Measurements from ENCODE around the gene KLK5.
"Not testable (repeated sequence)": the region's sequence is repeated elsewhere in the genome, so short reads cannot be mapped to it uniquely, and the experiment has no call there.

Gene KLK5

DNA sequence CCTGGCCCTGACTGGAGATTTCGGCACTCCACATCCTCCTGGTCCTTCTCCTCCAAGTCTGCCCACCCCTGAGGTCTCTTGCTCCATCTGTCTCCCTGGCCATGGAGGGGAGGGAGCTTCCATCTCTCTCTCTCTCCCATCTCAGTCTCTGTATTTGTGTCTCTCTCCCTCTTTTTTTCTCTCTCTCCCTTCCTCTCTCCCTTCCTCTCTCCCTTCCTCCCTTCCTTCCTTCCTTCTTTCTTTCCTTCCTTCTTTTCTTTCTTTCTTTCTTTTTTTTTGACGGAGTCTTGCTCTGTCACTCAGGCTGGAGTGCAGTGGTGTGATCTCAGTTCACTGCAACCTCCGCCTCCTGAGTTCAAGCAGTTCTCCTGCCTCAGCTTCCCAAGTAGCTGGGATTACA is 17.0 kb upstream of the KLK5 start:
- not testable (repeated sequence) for DNase-seq (ENCODE audit: low read depth in 1 of 2, low spot score in 1 of 2)

DNA sequence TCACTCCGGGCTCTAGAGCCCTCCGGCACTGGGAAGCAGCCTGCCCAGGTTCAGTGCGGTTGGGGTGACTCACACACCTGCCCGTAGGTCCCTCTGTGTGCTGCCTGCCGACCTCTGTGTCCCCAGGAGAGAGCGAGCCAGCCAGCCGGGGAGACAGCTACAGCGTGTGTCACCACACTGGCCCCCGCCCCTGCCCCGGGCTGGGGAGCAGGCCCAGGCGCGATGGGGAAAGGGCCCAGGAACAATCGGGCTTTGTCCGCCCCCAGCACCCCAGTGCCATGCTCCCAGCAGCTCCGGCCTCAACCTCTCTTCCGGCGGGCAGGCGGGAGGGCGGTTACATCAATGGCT is 16.5 kb upstream of the KLK5 start, which contains the start of gene KLK6:
TSS of gene KLK6 (minus strand) at position 179 of the 348 bp plus-strand sequence. CDS start 1,487 bp downstream, outside the sequence.
- DNase-seq (ENCODE audit: low read depth in 1 of 2, low spot score in 1 of 2) = no peak

DNA sequence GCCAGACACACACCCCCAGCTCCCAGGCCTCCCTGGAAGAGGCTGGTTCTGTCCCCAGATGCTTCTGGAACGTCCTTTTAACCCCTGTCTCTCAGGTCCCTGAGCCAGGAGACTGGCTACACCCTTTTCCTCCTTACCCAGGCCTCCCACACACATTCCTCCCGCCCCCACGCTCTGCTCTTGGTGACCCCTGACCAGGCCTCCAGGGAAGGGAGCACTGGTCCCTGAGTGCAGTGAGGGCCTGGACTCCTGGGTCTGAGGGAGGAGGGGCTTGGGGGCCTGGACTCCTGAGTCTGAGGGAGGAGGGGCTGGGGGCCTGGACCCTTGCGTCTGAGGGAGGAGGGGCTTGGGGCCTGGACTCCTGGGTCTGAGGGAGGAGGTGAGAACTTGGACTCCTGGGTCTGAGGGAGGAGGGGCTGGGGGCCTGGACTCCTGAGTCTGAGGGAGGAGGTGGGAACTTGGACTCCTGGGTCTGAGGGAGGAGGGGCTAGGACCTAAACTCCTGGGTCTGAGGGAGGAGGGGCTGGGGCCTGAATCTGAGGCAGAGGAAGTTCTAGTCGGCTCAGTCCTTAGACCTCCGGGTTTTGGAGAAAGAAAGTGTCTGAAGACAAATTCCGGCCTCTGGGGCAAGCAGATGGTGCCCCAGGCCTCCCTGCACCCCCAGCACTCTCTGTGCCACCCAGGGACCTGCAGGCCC is 16.0 kb upstream of the KLK5 start:
- DNase-seq (ENCODE audit: low read depth in 1 of 2, low spot score in 1 of 2) = no peak

DNA sequence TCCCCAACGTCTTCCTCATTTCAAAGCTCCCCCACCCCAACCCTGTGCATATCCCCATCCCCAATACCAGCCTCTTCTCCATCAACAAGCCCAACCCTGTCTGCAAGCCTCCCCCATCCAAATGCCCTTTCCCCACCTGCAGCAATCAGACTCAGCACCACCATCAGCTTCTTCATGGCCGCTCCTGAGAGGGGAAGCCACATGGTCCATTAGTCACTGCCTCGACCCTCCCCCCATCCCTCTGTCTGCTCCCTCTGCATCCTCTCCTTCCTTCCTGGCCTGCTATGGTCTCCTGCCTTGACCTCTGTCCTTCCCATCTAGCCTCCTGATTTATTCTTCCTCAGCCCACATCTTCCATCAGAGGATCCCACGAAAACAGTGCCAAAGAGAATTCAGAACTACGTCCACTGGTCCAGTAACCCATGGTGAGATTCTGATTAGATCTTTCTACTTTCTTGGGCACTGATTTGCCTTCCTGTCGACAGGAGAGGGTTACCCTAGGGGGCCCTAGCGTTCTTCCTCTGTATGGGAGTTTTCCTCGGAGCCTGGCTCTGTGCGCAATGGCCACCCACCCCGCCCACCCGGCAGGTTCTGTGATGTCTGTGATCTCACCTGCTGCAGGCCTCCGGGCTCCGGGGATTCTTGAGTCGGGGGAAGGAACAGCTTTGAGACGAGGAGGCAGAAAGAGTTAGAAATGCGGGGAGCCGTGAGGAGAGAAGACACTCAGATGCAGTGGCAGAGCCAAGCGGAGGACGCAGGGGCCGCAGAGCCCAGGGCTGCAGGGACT is 15.3 kb upstream of the KLK5 start:
- no peak for DNase-seq (ENCODE audit: low read depth in 1 of 2, low spot score in 1 of 2)

DNA sequence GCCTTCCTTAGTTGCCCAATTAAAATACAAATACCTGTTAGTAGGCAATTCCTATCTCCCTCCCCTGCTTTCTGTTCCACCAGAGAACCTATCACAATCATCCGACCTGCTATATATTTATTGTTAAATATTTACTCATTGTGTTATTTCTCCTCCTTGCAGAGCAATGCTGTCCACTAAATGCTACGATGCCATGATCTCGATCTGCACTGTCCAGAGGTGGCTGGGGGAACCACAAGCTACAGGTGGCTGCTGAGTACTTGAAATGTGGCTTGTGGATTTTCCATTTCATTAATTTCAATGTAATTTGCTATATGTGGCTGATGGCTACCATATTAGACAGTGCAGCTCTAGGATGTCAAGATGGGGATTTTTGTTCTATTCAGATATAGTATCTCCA is 11.4 kb upstream of the KLK5 start:
- DNase-seq (ENCODE audit: low read depth in 1 of 2, low spot score in 1 of 2) = no peak

DNA sequence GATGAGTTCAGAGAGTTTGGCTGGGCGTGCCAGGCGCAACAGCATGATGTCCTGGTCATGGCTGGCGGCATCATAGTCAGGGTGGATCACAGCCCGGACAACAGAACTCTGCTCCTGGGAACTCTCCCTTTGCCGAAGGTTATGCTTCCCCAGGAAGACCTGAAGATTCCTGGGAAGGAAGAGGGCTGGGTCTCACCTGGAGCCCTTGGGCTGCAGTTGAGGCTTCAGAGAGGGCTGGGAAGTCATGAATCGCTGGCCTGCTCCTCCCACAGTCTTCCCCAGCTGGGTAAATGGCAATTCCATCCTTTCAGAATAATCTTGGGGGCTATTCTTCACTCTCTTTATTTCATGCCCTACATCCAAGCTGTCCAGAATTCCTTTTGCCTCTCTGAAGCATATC is 10.5 kb upstream of the KLK5 start:
- DNase-seq (ENCODE audit: low read depth in 1 of 2, low spot score in 1 of 2) = no peak

DNA sequence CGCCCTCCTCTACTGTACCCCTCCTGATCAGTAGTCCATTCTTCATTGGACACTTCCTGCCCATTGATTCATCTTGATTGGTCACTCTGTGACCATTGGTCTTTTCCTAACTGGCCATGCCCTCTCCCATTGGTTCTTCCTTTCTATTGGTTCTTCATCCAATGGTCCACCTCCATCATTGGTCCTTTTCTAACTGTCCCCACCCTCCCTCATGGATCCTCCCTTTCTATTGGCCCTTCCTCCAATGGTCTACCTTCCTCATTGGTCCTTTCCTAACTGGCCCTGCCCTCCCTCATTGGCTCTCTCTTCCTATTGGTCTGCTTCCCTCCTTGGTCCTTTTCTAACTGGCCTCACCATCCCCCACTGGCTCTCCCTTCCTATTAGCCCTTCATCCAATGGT is 9.4 kb upstream of the KLK5 start:
- DNase-seq (ENCODE audit: low read depth in 1 of 2, low spot score in 1 of 2) = no peak

DNA sequence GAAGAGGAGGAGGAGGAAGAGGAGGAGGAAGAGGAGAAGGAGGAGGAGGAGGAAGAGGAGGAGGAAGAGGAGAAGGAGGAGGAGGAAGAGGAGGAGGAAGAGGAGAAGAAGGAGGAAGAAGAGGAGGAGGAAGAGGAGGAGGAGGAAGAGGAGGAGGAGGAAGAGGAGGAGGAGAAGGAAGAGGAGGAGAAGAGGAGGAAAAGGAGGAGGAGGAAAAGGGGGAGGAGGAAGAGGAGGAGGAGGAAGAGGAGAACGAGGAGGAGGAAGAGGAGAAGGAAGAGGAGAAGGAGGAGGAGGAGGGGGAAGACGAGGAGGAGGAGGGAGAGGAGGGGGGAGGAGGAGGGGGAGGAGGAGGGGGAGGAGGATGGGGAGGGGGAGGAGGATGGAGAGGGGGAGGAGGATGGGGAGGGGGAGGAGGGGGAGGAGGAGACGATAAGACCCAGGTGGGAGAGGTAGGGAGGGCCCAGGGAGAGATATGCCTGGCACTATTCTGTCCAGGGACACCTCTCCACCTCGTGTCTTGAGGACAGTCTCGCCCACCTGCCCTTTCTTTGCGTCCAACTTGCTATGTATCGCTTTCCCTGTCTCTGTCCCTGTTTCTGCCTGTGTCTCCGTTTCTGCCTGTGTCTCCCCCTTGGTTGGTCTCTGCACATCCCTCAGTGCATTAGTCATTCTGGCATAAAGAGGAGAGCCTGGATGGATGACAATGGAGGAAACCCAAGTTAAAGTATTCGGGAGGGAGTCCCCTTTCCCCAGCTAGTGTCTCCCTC is 7.1 kb upstream of the KLK5 start:
- DNase-seq (ENCODE audit: low read depth in 1 of 2, low spot score in 1 of 2) = no peak

DNA sequence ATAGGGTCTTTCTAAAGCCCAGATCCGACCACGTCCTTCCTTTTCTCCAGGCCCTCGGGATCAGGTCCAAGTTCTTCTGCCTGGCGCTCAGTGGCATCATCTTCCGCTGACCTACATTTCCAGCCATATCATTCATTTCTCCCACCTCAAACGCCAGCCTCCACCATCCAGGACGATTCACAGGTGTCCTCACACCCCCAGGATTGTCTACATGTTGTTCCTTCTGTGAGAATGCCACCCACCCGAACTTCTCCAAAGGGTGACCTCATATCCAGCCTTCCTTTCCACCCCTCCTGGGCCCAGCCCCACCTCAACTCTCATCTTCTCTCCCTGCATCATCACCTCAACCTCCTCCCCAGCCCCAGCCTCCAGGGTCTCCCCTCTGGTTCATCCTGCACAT is 4.7 kb upstream of the KLK5 start:
- DNase-seq (ENCODE audit: low read depth in 1 of 2, low spot score in 1 of 2) = no peak

DNA sequence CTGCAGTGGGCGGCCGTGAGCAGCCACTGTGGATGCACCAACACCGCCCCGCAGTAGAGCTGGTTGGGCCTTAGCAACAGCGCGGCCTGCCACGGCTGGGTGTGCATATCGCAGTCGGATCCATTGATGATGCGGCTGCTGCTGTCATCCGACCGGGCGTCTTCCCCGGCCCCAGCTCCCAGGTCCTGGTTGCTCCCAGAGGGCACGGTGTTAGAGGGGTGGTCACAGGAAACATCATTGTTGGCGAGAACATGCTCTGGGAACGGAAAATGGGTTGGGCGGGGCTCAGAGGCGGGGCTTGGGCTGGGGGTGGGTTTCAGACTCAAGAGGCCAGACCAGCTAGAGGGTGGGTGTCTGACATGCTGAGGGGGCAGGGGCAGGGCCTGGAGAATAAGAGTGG is 3.0 kb downstream of the KLK5 start:
- DNase-seq (ENCODE audit: low read depth in 1 of 2, low spot score in 1 of 2) = no peak

DNA sequence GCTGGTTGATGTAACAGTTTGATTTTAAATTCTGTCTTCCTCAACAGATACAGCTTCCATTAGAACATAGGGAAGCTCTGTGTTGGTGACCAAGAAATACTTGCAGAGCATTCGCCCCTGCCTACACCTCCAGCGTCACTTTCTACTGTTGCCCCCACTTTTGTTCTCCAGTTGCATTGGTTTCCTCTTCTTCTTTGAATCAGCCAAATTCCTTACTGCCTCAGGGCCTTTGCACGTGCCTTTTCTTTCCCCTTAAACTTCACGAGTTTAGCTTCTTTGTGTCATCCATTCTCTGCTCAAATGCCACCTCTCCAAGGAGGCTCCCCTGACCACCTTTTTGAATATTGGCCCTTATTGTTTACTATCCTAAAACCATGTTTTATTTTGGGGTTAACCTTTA is 5.7 kb downstream of the KLK5 start:
- no peak for DNase-seq (ENCODE audit: low read depth in 1 of 2, low spot score in 1 of 2)

DNA sequence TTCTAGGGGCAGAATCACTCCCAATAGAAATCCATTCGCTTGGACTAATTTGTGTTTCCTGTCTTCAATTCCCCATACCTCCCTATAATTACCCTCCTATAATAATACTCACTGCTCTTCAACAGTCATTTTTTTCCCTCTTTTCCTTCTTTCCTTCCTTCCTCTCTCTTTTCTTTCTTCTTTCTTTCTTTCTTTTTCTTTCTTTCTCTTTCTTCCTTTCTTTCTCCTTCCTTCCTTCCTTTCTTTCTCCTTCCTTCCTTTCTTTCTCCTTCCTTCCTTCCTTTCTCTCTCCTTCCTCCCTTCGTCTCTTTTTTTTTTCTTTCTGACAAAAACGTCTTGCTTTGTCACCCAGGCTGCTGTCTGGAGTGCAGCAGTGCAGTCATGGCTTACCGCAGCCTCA is 8.0 kb downstream of the KLK5 start:
- DNase-seq (ENCODE audit: low read depth in 1 of 2, low spot score in 1 of 2) = no peak

DNA sequence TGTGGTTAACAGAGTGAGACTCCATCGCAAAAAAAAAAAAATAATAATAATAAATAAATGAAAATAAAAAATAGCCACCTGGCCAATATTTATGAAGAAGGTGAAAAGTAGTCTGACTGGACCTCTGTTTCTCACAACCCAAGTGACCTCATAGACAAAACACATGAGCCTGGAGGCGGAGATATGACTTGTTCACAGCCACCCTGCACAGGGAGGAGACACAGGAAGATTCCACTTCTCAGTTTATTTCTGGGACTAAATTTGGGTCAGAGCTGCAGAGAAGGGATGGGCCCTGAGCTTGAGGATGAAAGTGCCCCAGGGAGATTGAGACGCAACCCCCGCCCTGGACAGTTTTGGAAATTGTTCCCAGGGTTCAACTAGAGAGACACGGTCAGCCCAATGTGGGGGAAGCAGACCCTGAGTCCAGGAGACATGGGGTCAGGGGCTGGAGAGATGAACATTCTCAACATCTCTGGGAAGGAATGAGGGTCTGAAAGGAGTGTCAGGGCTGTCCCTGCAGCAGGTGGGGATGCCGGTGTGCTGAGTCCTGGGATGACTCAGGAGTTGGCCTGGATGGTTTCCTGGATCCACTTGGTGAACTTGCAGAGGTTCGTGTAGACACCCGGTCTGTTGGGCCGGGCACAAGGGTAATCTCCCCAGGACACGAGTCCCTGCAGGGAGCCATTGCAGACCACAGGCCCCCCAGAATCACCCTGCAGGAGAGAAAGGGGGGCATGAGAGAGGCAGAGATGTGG is 9.6 kb downstream of the KLK5 start:
- DNase-seq (ENCODE audit: low read depth in 1 of 2, low spot score in 1 of 2) = no peak

DNA sequence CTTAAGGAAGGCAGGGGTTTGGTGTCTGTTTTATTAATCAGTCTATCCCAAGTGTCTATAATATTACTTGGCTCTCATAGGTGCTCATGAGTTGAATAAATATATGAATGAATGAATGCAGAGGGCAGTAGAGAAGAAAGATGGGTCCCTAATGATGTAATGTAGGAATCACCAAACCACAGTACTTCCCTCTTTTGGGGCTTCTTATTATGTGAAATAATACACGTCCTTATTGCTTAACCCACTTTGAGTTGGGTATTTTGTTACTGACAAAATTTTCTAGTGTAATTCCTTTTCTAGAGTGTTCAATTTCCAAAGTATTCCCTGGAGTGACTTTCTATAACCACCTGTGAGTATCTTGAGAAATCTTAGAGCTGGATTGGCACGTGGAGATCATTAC is 13.2 kb downstream of the KLK5 start:
- DNase-seq (ENCODE audit: low read depth in 1 of 2, low spot score in 1 of 2) = no peak

DNA sequence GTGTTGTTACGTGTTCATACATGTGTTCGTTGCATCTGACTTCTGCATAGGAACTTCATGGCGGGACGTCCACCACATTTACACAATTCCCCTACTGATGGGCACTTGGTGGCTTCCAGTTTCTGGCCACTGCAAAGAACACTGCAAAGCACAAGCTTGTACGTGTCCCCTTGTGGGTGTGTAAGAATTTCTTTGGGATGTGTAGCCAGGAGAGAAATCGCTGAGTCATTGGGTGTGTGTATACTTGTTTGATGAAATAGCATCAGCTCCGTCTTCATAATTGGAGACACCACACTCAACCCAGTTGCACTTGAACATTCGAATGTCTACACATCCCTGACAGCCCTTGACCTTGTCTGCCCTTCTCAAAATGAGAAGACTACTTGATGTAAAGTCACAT is 19.2 kb downstream of the KLK5 start:
- DNase-seq (ENCODE audit: low read depth in 1 of 2, low spot score in 1 of 2) = no peak

DNA sequence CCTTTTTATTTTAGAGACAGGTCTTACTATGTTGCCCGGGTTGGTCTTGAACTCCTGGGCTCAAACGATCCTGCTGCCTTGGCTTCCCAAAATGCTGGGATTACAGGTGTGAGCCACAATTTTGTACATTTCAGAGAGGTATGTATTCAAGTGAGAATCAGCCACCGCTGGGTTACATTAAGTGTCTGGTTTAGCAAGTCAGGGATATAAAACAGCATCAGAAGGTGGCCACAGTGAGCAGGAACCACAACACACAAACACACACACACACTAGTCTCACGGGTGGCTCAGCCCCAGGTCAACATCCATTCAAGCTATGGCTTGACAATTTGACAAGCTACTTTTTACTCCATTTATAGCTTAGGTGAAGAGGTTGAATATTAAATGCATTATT is 20.2 kb downstream of the KLK5 start:
- DNase-seq (ENCODE audit: low read depth in 1 of 2, low spot score in 1 of 2) = no peak

DNA sequence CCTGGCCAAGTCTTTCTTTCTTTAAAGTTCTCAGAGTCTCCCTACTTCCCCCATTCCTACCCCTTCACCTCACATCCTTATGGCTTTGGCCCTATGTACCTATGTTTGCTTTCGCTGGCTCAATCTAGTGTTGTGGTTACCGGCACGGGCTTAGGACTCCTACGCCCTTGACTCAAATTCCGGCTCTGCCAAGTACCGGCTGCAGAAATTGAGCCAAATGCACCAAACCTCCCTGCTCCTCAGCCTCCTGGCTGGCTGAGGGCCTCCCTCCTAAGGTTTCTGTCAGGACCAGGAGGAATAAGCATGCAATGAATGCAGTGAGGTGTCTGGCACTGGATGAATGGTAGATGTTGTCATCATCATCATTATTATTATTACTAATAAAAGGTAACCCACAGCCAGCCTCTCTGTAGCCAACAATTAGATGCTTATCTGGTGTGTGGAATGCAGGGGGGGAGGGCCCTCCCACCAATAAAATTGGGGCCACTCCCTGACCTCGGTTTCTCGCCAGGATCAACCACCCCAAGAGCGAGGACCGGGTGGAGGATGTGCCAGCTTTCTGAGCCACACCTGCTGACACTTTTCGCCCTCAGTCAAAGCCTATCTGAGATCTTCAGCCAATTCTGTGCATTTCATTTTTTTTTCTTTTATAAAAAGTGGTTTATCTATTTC is 20.7 kb downstream of the KLK5 start:
- no peak for DNase-seq (ENCODE audit: low read depth in 1 of 2, low spot score in 1 of 2)

DNA sequence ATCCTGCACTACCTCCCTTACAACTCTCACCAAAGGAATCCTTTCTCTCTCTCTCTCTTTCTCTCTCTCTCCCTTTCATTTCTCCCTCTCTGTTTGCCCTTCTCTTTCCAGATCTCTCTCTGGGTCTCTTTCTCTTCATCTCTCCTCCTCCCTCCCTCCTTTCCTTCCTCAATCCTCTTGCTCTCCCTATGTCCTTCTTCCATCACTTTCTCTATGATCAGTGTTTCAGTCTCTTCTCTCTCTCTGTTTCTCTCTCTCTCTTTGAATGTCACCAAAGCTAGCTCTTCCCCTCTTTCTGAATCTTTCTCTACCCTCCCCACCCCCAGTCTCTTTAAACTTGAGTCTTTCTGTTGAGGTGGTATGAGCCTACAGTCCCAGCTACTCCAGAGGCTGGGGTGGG is 21.8 kb downstream of the KLK5 start:
- no peak for DNase-seq (ENCODE audit: low read depth in 1 of 2, low spot score in 1 of 2)

DNA sequence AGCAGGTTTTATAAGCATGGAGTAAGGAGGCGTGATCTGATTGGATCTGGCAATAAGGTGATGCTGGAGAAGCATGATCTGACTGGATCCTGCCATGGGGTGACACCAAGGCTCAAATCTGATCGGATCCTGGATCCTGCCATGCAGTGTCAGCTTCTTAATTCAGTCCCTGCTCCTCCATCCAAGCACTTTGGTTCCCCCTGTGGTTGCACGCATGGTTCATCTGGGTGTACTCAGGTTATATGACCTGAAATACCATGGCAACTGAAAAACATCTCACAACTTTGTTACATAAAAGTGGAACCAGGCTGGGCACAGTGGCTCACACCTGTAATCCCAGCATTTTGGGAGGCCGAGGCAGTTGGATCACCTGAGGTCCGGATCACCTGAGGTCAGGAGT is 24.0 kb downstream of the KLK5 start:
- no peak for DNase-seq (ENCODE audit: low read depth in 1 of 2, low spot score in 1 of 2)

DNA sequence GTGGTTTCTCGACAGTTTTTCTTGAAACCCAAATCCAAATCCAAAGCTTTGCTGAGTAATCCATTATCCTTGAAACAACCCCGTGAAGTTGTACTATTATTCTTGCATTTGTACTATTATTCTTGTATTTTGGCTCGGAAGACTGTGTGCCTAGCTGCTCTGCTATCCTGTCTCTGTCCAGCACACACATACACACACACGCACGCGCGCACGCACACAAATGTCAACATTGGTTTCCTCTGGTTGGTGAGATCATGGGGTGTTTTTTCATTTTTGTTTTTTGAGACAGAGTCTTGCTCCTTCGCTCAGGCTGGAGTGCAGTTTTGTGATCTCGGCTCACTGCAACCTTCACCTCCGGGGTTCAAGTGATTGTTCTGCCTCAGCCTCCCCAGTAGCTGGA is 26.7 kb downstream of the KLK5 start:
- no peak for DNase-seq (ENCODE audit: low read depth in 1 of 2, low spot score in 1 of 2)

DNA sequence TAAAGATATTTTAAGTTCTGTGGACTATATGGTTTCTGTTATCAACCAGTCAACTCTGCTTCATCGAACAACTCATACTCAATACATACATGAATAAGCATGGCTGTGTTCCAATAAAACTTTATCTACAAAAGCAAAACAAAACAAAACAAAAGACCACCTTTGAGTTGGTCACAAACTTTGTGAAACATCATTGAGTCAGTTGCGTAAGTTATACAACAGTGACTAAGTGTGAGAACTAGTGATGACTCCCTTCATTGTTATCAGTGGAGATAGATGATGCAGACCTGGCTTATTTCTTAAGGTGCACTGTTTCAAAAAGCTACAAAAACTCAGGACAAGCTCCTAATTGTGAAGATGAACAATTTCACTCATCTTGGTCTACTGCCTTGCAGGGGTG is 27.1 kb downstream of the KLK5 start:
- DNase-seq (ENCODE audit: low read depth in 1 of 2, low spot score in 1 of 2) = no peak
